GM19193 (cell line): ENCODE data around the gene SORCS2.

Source experiments
- POLR2A ChIP-seq: IDR thresholded peaks from 4 replicates; pipeline ENCODE4 v1.6.1; 2011; ENCODE audit not compliant: insufficient read depth, insufficient read length; ENCODE audit errors: extremely low read depth

SORCS2 gene

GRCh38 chr4:7372673-7373072 is 180.3 kb downstream of the SORCS2 start:
- TF ChIP-seq POLR2A: no peak

- no peak for TF ChIP-seq POLR2A
Observed at GRCh38 chr4:7374571-7374970, 182.2 kb downstream of the SORCS2 start.

DNA sequence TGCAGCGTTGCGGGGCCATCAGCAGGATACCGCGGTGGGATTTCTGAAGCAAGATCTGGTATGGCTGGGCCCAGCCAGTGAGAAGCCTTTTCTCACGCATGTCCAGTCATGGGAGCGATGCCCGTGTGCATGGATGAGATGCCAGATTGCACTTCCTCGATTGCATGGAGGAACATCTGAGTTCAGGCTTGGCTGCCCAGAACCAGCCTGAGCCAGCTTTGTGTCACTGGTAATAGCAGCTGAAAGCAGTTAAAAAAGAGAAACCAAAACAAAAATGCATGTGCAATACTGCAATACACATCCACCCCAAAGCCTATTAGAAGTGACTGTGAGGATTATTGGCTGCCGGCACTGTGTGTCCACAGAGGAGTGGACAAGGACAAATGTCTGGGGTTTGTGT is 183.1 kb downstream of the SORCS2 start:
- no peak for TF ChIP-seq POLR2A

- TF ChIP-seq POLR2A: no peak
Observed at GRCh38 chr4:7377223-7377865, 185.0 kb downstream of the SORCS2 start.

DNA sequence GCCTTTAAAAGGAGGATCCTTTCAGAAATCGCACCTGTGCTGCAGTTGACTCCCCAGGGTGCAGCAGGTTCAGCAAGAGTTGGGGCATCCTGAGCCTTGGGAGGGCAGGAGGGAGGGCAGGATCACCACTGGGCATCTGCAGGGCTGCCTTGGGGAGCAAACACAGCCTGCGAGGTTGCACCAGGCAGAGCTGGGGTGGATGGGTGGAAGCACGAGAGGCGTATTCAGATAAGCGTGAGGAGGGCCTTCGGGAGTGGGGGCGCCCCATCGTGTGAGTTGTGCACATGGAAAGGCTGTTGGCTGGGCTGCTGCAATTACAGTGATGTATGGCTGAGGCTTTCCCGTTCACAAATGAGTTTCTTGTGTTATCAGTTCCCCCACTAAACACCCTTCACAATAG is 186.8 kb downstream of the SORCS2 start:
- TF ChIP-seq POLR2A: no peak

GRCh38 chr4:7379719-7380118 is 187.4 kb downstream of the SORCS2 start:
- TF ChIP-seq POLR2A: no peak

DNA sequence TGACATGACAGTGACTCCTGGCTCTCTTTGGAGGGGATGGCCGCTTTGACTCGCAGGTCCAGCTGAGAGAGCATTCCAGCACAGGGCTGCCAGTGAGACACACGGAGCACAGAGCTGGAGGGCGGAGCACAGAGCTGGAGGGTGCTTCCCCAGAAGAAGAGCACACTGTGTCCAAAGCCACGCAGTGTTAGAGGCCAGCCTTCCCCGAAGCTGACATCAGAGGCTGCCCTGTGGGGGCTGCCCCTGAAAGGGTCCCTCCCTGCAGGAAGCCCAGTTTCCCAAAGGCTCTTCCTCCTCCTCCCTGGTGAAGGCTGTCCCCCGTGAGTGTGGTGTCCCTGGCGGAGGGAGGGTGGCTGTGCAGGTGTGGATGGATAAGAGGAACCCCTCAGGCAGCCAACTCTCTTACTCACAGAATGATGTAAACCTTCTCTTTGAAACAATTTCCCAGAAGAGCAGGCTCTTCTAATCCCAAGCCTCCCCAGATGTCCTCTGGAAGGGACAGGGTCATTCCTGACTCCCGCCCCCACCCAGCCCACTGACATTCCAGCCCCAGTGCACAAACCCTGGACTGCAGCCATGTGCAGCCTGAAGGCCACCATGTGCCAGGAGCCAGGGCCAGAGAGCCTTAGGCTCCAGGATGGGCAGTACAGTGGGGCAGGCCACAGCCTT is 189.0 kb downstream of the SORCS2 start:
- TF ChIP-seq POLR2A: no peak

DNA sequence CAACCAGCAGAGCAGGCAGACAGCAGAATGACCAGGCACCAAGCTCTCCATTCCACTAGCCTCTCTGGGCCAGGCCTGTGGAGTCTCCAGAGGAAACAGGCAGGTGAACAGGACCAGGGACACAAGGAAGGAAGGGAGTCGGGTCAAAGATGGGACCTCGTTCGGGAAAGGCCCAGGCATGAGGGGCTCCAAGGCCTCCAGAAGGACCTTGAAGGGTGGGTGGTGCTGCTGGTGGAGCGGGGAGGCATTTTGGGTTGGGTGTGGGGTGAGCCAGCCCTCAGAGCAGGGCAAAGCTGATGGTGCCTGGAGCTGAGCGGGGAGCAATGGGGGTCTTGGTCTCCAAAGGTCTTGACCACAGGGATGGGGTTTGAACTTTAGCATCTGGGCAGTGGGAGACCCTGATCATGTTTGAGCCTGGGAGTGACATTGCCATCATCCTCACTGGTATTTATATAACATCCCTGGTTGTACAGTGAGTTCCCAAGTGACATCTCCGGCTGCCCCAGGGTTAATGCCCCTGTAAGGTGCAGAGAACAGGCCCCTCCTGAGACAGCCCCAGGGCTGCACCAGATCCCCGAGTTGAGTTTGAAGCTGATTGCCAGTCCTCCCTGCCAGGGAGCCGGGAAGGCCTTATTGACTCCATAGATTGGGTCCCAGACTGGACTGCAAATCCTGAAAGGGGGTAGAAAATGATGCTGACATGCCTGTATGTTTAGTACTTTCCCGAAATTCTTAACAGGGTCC is 189.7 kb downstream of the SORCS2 start:
- no peak for TF ChIP-seq POLR2A

GRCh38 chr4:7382634-7383014 is 190.3 kb downstream of the SORCS2 start:
- TF ChIP-seq POLR2A: no peak

DNA sequence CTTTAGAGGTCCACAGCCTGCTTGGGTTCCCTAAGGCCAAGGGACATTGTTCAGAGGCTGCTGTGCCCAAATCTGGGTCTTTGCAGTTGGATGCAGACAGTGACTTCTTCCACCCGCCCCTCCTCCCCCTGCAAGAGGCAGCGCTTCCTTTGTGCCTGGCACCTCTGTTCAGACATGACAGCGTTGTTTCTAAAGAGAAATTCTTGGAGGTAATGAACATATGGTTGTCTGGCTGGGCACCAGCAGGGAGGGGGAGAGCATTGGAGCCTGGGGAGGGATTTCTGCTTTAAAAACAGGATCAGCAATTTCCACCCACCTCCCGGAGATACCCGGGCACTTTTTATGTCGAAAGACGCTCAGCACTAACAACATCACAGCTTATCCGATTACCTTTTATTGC is 190.9 kb downstream of the SORCS2 start:
- TF ChIP-seq POLR2A: no peak

- no peak for TF ChIP-seq POLR2A
Observed at GRCh38 chr4:7384003-7384928, 191.9 kb downstream of the SORCS2 start.

DNA sequence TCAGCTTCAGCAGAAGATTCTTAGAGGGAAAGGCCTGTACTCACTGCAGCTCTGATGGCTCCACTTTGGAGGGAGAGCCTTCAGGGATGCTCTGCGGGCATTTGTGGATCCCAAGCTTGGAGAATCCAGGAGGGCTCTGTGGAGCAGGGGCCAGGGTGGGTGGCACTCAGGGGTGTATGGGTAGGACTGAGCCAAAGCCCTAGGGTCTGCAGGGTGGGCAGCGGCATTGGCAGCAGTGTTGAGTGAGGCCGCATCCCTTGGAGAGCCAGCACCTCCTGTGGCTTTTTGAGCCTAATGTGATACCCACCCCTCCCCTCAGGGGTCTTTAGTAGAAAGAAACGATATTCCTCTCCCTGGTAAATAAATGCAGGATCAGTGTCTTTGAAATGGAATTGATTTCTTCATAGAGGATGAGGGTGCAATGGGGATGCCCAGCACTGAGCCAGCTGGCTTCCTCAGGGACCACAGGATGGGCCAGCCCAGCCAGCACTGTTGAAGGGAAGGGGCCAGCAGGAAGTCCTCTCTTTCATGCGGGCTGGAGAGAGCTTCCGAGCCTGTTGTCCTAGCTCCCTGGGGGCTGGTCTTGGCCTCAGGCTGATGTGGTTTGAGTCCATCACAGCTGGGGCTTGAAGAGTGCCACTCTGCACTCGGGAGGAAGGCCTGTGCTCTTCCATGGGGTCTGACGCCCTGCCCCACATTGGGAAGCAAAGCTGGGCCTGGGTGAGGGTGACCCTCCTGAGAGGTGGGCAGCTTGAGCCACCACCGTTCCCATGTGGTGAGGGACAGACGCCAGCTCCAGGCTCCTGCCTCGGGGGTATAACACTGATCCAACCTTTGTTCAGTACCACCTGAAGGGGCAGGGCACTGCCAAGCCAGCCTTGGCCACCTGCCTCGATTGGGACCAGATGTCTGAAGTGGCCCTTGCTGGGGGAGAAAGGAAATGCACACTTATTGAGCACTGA is 192.9 kb downstream of the SORCS2 start:
- TF ChIP-seq POLR2A: no peak

GRCh38 chr4:7387925-7388324 is 195.6 kb downstream of the SORCS2 start:
- no peak for TF ChIP-seq POLR2A

DNA sequence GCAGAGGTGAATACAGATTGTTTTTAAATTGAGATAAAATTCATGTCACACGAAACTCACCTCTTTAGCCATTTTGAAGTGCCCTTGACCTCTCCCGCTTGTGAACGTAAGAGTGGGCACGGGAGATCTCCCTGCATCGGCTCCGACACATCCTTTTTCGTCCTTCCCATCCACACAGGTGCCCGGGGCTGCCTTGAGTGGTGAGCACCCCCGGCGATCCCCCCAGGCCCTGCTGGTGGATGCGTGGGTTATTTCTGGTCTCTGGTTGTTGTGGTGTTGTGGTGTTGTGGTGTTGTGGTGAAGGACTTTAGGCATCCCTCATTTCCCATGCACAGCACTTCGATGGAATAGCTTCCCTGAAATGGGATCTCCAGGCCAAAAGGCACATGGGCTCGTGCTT is 196.3 kb downstream of the SORCS2 start:
- no peak for TF ChIP-seq POLR2A
